22Rv1 (cell line): ENCODE data around the gene FPR1.

Experiments
- ZFX ChIP-seq: fragments of 450-650 bp; IDR thresholded peaks from 2 replicates; pipeline ENCODE4 v1.6.1; 2017; ENCODE audit warnings: antibody characterized with exemption, borderline replicate concordance
- TF ChIP-seq, protein P1 (sequence below): fragments of 450-650 bp; IDR thresholded peaks from 2 replicates; pipeline ENCODE4 v1.5.1; 2017; ENCODE audit warnings: mild to moderate bottlenecking

DNA sequence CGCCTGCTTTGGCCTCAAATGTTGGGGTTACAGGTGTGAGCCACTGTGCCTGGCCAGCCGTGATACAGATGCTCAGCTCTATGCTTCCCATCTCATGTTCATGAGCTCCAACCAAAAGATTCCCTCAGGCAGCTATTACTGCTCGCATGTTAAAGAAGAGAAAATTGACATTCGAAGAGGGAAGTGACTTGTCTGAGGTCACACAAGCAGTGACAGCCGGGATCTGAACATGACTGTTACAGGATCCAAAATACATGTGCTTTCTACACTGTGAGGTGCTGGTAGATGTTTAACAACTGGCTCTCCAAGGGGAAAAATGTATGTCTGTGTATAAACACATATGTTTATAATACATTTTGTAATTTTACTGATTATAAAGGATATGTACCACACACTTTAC, 11.3 kb downstream of the FPR1 start:
- TF ChIP-seq, protein P1, sequence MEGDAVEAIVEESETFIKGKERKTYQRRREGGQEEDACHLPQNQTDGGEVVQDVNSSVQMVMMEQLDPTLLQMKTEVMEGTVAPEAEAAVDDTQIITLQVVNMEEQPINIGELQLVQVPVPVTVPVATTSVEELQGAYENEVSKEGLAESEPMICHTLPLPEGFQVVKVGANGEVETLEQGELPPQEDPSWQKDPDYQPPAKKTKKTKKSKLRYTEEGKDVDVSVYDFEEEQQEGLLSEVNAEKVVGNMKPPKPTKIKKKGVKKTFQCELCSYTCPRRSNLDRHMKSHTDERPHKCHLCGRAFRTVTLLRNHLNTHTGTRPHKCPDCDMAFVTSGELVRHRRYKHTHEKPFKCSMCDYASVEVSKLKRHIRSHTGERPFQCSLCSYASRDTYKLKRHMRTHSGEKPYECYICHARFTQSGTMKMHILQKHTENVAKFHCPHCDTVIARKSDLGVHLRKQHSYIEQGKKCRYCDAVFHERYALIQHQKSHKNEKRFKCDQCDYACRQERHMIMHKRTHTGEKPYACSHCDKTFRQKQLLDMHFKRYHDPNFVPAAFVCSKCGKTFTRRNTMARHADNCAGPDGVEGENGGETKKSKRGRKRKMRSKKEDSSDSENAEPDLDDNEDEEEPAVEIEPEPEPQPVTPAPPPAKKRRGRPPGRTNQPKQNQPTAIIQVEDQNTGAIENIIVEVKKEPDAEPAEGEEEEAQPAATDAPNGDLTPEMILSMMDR: no peak
- TF ChIP-seq ZFX: no peak
